ENCODE data around the gene CDK5R1. TPM values are rescaled to one million over a fixed set of nuclear protein-coding genes. Genes with fewer than 3 reads are reported as not detected.

Gene CDK5R1
- polyA plus RNA-seq, 1 of the 3 experiments (the other 2 are of a cell fraction) = 1.4 TPM

DNA sequence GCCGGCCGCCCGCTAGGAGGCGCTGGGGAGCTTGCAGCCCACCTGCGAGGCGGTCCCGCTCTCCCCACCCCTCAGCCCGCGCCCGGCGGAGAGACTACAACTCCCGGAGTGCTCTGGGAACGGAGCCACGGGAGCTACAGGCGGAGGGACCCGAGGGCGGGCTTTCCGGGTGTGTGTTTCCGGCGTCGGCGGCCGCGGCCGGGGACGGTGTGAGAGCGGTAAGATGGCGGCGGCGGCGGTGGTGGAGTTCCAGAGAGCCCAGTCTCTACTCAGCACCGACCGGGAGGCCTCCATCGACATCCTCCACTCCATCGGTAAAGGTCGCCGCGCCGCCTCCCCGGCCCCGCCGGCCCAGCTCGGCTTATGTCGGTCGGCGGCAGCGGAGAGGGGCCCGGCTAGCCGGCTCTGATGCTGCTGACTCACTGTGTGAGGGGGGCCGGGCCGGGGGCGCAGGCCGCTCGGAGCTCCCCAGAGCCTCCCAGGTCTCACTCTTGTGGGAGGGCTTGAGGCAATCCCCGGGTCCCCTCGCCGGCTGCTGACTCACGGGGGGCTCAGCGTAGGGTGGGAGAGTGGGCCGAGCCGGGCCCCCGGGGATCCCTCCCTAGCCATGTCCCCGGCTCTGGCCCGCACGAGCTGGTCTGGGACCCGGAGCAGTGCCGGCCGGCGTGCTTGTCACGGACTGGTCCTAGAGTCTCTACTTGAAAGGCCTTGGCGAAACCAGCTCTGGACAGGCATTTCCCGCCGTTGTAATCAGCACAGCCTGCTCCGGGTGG is 42.3 kb upstream of the CDK5R1 start, which contains the start of gene PSMD11 (continued):
- TF ChIP-seq TAF1 (IDR thresholded peaks at IDR 0.05; ENCODE audit: borderline replicate concordance, low read depth, low read length) (peak; percentile 87; the same call in 1 of the 2 replicates), ELF1 (IDR thresholded peaks at IDR 0.05) (no peak), CHD2 (IDR thresholded peaks at IDR 0.05; ENCODE audit: low read length, partially characterized antibody) (peak; percentile 88), GATA2 (CRISPR knock-in tag; IDR thresholded peaks at IDR 0.05) (no peak), EP300 (IDR thresholded peaks at IDR 0.05; ENCODE audit: borderline replicate concordance in 1 of 2, low read depth in 1 of 2, low read length in 1 of 2) (peak in 1 of 2 experiments; percentile 24; a peak in 1 of 4 replicates), RAD21 (IDR thresholded peaks at IDR 0.05; ENCODE audit: low read length) (no peak), SMC3 (IDR thresholded peaks at IDR 0.05; ENCODE audit: low read depth, low read length) (no peak), RXRA (IDR thresholded peaks at IDR 0.05; ENCODE audit: borderline replicate concordance, low read depth) (no peak), NFIC (IDR thresholded peaks at IDR 0.05; ENCODE audit: borderline replicate concordance) (no peak), SIN3A (IDR thresholded peaks at IDR 0.05; ENCODE audit: borderline replicate concordance, low read depth, low read length) (peak; percentile 41; the same call in 1 of the 2 replicates), GABPA (IDR thresholded peaks at IDR 0.05; ENCODE audit: low read depth) (peak; percentile 97), FOXM1 (IDR thresholded peaks at IDR 0.05; ENCODE audit: low read depth) (no peak), MXI1 (IDR thresholded peaks at IDR 0.05; ENCODE audit: low read depth, low read length) (peak; percentile 34), JUND (IDR thresholded peaks at IDR 0.05) (no peak), FOXJ3 (CRISPR knock-in tag; IDR thresholded peaks at IDR 0.05) (no peak), EZH2phosphoT487 (IDR thresholded peaks at IDR 0.05; ENCODE audit: borderline replicate concordance, low read depth) (no peak), TCF12 (IDR thresholded peaks at IDR 0.05) (peak; percentile 32; the same call in 1 of the 2 replicates), RCOR1 (IDR thresholded peaks at IDR 0.05; ENCODE audit: low read length) (no peak), NRF1 (IDR thresholded peaks at IDR 0.05; ENCODE audit: low read depth, low read length) (no peak)
- TF ChIP-seq, protein P1, sequence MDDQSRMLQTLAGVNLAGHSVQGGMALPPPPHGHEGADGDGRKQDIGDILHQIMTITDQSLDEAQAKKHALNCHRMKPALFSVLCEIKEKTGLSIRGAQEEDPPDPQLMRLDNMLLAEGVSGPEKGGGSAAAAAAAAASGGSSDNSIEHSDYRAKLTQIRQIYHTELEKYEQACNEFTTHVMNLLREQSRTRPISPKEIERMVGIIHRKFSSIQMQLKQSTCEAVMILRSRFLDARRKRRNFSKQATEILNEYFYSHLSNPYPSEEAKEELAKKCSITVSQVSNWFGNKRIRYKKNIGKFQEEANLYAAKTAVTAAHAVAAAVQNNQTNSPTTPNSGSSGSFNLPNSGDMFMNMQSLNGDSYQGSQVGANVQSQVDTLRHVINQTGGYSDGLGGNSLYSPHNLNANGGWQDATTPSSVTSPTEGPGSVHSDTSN (IDR thresholded peaks at IDR 0.05) = no peak; the same call in 1 of the 2 replicates
- TF ChIP-seq, protein P2, sequence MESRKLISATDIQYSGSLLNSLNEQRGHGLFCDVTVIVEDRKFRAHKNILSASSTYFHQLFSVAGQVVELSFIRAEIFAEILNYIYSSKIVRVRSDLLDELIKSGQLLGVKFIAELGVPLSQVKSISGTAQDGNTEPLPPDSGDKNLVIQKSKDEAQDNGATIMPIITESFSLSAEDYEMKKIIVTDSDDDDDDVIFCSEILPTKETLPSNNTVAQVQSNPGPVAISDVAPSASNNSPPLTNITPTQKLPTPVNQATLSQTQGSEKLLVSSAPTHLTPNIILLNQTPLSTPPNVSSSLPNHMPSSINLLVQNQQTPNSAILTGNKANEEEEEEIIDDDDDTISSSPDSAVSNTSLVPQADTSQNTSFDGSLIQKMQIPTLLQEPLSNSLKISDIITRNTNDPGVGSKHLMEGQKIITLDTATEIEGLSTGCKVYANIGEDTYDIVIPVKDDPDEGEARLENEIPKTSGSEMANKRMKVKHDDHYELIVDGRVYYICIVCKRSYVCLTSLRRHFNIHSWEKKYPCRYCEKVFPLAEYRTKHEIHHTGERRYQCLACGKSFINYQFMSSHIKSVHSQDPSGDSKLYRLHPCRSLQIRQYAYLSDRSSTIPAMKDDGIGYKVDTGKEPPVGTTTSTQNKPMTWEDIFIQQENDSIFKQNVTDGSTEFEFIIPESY (IDR thresholded peaks at IDR 0.05; ENCODE audit: borderline replicate concordance, low read depth) = 0 out of 2 replicates have a peak, but pooled peaks have one; percentile 42
- TF ChIP-seq, protein P3, sequence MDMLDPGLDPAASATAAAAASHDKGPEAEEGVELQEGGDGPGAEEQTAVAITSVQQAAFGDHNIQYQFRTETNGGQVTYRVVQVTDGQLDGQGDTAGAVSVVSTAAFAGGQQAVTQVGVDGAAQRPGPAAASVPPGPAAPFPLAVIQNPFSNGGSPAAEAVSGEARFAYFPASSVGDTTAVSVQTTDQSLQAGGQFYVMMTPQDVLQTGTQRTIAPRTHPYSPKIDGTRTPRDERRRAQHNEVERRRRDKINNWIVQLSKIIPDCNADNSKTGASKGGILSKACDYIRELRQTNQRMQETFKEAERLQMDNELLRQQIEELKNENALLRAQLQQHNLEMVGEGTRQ (IDR thresholded peaks at IDR 0.05; ENCODE audit: borderline replicate concordance, low read depth, low read length) = no peak
- TF ChIP-seq, protein P4, sequence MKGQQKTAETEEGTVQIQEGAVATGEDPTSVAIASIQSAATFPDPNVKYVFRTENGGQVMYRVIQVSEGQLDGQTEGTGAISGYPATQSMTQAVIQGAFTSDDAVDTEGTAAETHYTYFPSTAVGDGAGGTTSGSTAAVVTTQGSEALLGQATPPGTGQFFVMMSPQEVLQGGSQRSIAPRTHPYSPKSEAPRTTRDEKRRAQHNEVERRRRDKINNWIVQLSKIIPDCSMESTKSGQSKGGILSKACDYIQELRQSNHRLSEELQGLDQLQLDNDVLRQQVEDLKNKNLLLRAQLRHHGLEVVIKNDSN (IDR thresholded peaks at IDR 0.05; ENCODE audit: borderline replicate concordance, low read depth) = 0 out of 2 replicates have a peak, but pooled peaks have one; percentile 30
- TF ChIP-seq, protein P5, sequence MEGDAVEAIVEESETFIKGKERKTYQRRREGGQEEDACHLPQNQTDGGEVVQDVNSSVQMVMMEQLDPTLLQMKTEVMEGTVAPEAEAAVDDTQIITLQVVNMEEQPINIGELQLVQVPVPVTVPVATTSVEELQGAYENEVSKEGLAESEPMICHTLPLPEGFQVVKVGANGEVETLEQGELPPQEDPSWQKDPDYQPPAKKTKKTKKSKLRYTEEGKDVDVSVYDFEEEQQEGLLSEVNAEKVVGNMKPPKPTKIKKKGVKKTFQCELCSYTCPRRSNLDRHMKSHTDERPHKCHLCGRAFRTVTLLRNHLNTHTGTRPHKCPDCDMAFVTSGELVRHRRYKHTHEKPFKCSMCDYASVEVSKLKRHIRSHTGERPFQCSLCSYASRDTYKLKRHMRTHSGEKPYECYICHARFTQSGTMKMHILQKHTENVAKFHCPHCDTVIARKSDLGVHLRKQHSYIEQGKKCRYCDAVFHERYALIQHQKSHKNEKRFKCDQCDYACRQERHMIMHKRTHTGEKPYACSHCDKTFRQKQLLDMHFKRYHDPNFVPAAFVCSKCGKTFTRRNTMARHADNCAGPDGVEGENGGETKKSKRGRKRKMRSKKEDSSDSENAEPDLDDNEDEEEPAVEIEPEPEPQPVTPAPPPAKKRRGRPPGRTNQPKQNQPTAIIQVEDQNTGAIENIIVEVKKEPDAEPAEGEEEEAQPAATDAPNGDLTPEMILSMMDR (IDR thresholded peaks at IDR 0.05) = no peak

Measured in SK-N-SH (cell line).